HG03469 (cell line): ENCODE data around the gene ATG4A.

Experiments used
- ATAC-seq: cut with Tn5 transposase; IDR thresholded peaks from one replicate; pipeline ENCODE4 v1.9.1; 2021; ENCODE audit warnings: mild to moderate bottlenecking, moderate library complexity, moderate number of reproducible peaks; ENCODE audit not compliant: unreplicated experiment

ATG4A gene

DNA sequence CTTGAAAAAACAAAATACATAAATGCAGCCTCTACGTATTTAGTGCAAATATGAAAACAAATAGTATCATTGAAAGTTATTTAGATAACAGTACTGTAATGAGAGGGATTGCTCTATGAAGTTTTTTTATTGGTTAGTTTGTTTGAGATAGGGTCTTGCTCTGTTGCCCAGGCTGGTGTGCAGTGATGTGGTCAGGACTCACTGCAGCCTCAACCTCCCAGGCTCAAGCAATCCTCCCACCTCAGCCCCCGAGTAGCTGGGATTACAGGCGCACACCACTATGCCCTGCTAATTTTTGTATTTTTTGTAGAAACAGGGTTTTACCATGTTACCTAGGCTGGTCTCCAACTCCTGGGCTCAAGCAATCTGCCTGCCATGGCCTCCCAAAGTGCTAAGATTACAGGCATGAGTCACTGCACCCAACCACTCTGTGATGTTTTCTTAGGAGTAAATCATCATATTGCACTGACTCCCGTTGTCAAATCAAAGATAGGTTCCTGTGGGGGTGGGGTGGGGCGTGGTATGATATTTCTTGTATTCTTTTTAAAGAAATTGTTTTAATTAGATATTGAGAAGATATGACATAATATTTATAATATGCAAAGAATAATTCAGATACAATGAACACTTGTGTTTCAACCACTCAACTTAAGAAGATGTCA lies 75.8 kb downstream of the ATG4A start:
- no peak for ATAC-seq

DNA sequence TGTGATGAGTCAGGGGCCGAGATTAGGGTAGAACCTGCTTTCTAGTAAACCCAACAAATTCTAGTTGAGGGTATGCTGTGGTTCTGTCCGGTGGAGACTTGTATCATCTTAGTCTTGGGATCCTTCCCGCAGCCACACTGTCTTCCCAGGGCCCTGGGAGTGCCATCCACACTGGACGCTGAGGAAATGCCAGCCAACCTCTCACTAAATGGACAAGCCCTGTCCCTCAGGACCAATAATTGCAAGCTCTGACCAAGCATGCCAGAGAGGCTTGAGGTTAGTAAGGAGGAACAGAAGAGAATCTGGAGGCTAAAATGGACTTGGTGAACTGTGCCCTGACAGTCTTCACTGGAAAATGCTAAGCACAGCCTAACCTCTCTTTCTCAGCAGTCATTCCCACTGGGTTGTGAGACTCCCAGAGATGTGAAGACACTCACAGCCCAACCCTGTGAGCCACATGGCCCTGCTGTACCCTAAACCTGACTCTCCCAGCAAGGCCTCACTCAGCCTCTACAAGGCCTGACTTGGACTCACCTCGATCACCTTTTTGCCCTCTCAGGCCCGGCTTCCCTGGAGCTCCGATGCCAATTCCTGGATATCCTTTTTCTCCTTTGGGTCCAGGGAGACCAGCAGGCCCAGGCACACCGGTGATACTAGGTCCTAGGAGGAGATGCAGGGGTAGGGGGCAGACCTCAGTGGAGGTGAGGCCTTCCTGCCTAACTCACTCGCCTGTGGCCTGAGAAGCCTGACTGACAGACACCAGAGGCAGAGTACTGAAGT lies 77.6 kb downstream of the ATG4A start:
- ATAC-seq, result no peak

DNA sequence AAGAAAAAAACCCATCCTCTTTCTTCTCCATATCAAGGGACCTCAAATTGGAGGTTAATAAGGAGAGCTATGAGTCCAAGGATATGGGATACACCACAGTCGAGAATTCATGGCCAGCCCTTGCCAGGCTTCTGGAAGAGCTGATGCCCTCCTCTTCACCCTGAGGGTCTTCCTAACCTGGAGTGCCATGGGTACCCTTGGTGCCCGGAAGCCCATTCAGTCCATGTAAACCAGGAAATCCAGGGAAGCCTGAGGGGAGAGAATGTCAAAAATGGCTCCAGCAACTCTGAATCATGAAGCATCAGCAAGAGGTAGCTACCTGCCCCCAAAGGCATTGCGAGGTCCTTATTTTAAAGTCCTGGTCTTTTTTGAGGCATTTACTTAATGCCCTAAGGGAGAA lies 78.2 kb downstream of the ATG4A start:
- ATAC-seq, result no peak

DNA sequence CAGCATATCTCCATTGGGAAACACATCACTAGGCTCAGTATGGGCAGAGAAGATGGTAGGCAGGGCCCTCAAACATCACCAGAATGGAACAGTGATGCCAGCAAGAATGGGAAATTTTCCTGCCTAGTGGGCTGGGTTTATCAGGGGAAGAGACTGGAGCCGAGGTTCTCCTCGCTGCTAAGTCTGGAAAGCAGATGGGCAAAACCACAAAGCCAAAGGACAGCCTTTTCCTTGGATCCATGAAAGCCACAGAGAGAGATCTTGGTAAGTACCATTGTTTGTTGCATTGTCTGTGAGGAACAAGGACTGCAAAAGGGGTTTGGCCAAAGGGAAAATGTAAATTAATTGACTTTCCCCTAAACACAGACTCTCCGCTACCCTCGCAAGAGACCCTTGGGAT lies 80.1 kb downstream of the ATG4A start:
- ATAC-seq, result no peak

DNA sequence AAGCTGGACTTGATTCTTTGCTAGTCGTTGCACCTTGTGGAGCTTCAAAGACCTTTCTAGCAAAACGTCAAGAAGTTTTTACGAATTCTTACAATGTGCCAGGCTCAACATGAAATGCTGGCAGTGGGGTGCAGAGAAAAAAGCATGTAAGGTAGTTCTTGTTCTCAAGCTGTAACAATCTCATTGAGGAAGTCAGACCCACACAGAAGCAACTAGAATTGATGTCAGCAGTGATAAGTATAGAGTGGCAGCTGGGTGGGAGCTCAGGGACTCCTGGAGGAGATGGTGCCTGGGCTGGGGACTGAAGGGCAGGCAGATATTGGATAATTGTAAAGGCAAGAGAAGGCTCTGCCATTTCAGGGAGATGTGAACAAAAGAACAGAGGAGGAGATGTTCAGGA lies 82.3 kb downstream of the ATG4A start:
- ATAC-seq, result no peak

DNA sequence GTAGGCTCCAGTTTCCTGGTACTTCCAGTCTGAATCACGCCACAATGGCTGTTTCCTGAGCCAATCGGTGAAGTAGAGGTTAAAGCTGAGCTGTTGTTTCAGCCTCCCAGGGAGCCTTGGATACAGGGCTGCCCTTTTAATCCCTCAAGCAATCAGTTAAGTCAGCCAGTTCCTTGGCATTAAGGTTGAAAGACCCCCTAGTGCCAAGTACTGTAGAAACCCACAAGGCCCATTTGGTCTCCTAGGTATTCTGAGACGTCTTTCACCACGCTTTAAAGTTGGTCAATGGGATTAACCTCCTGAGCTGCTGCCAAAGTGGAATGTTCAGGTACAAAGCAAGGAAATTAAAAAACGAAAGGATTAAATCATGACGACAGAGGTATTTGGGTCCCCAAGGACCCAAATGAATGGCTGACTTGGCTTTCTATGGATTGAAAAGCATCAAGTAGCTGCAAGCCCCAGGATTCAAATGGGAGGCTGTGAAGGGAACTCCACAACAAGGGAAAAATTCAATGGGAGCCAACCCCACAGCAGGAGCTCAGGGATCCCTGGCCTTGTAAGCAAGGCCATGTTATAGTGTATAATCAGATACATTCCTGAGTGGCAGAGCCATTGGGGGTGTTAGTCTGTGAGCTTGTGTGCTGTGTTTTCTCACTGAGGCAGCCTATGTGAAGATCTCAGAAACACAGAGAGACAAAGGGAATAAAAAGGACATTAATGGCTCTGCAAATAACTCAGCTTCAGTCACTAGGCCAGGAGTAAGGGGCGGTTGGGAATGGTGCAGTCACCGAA lies 86.0 kb downstream of the ATG4A start:
- no peak for ATAC-seq

DNA sequence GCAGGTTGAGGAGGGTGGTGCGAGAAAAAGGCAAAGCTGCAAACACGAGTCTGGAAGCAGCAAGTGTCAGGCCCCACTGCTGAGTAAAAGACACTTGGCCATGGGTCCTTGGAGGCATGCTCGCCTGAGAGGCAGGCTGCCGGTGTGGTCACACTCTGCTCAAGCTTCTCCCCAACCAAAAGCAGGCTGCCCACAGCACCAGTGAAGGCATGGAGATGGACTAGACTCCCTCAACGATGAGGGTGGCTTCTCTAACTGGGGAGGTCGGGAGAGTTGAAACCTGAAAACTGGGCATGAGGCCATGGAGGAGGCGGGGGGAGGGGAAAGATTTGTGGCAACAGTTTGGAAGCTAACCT lies 86.5 kb downstream of the ATG4A start:
- no peak for ATAC-seq

DNA sequence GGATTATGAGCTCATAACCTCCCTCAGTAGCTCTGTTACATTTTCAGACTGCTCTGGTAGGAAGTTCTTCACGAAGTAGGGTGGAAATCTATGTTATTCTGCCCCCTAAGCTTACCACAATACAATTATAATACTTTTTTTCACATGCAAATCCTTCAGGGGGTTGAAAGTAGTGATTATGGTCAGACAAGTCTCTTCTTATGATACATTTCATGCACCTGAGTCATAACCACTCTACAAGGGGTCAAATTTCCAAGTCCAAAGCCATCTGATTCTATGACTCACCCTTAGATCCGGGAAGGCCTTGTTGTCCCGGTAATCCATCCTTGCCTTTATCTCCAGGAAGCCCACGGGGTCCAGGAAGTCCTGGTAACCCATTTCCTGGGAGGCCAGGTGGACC lies 95.2 kb downstream of the ATG4A start:
- no peak for ATAC-seq

DNA sequence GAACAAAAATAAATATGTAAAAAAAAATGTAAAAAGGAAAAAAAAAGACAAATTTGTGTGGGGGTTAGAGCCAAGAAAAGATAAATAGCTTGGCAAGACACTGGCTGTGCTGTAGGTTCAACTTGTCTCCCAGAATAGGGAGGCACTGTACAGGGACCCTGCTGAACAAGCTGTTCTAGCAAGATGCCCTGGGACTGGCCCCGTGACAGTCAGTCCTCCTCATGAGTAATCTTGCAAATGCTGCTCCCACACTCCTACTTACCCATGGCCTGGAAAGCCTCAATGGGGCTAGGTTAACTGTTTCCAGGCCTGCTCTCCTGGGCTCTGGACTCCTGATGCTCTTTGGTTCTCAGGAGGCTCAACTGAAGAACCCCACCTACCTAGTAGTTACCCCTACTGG lies 106.8 kb downstream of the ATG4A start:
- ATAC-seq, result no peak

DNA sequence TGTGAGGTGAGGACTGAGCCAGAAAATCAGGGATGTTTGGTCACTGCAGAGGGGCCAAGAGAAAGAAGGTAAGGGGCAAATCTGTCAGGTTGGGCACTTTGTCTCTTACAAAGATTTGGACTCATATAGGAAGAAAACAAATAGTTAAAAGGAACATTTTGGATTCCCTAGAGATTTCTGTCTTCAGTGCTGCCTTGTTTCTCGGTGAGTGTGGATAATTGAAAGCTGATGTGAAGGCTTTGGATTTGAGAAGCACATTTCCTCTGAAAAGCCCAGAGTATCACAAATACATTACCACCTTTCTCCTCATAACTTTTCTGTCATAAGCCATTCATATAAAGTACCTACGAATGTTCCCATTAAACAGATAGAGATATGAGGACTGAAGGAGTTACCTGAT lies 107.5 kb downstream of the ATG4A start:
- ATAC-seq, result no peak

DNA sequence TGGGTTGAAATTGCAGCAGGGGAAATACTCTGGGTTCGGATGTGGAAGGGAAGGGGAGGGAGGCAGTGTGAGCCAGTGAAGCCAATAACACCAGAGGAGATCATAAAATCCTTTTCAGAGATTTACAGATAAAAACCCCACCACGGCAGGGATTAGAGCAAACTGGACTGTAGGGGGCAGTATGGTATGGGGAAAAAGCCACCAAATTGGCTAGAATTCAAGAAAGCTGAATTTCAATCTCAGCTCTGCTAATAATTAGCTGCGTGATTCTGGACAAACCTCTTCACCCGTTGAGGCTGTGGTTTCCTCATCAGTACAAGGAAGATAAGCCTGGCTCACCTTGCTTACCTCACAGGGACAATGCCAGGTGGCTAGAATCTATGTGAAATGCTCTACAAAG lies 108.1 kb downstream of the ATG4A start:
- no peak for ATAC-seq

DNA sequence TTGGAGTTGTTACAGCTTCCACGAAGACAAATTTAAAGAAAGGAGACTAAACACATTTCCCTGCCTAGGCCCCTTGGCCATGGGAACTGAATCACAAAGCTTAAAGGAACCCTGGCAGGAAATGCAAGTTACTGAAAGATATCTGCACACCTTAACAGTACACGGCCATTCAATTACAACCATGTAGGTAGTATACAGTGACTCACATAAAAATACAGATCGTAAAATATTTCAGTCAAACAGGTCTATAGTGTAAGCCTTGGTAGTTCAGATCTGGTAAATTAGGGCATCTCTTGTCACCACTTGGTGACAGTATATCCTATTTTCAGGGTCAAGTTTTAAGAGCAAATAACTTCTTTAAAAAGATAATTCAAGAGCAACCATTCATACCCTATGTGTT lies 112.0 kb downstream of the ATG4A start:
- no peak for ATAC-seq
